WTC11 (cell line): Measurements from ENCODE around the gene HIPK2. TPM values are rescaled to one million over a fixed set of nuclear protein-coding genes. Genes with fewer than 3 reads are reported as not detected.

Source experiments
- ATAC-seq: fragments of 200-7000 bp; cut with Tn5 transposase; 2 replicates; pipeline ENCODE4 v1.10.0; 2021; ENCODE audit warnings: mild to moderate bottlenecking, moderate library complexity
- CTCF ChIA-PET: fragments of 300-600 bp; sonication (Branson Sonifier 250); formaldehyde crosslinking; loops from one replicate; lab custom pipeline; 2021; ENCODE audit warnings: antibody characterized with exemption; lab: Charles Lee
- POLR2A ChIA-PET: fragments of 350-600 bp; sonication (Branson Sonifier 250); formaldehyde crosslinking; loops from one replicate; lab custom pipeline; 2021; ENCODE audit warnings: antibody characterized with exemption; lab: Charles Lee
- DNase-seq: peaks from one replicate; pipeline ENCODE4 v3.0.0; 2021; ENCODE audit warnings: low spot score
- H3K27ac Mint-ChIP-seq: 2 replicates; pipeline ENCODE4 v1.8.0; 2021; ENCODE audit warnings: mixed read lengths
- H3K27me3 Mint-ChIP-seq: 2 replicates; pipeline ENCODE4 v1.8.0; 2021; ENCODE audit warnings: low read depth, mild to moderate bottlenecking, moderate library complexity, mixed read lengths
- H3K36me3 Mint-ChIP-seq: 2 replicates; pipeline ENCODE4 v1.8.0; 2021; ENCODE audit warnings: mixed read lengths
- H3K4me1 Mint-ChIP-seq: 2 replicates; pipeline ENCODE4 v1.8.0; 2022; ENCODE audit warnings: mixed read lengths
- H3K4me3 Mint-ChIP-seq: 2 replicates; pipeline ENCODE4 v1.8.0; 2021; ENCODE audit warnings: mild to moderate bottlenecking, moderate library complexity, mixed read lengths
- H3K9me3 Mint-ChIP-seq: 2 replicates; pipeline ENCODE4 v1.8.0; 2021; ENCODE audit warnings: mixed read lengths
- ARID4B ChIP-seq: sonication (generic); formaldehyde crosslinking; IDR thresholded peaks from 2 replicates; pipeline ENCODE4 v1.8.0; 2023; ENCODE audit warnings: missing genetic modification reagents, mild to moderate bottlenecking, borderline replicate concordance
- ATF6 ChIP-seq: sonication (generic); formaldehyde crosslinking; IDR thresholded peaks from 2 replicates; pipeline ENCODE4 v1.8.1; 2023; ENCODE audit warnings: mild to moderate bottlenecking, missing genetic modification reagents
- CBFB ChIP-seq: sonication (generic); formaldehyde crosslinking; IDR thresholded peaks from 2 replicates; pipeline ENCODE4 v1.8.1; 2022; ENCODE audit warnings: mild to moderate bottlenecking, low read depth, missing genetic modification reagents
- CREM ChIP-seq: sonication (generic); formaldehyde crosslinking; IDR thresholded peaks from 2 replicates; pipeline ENCODE4 v1.8.1; 2022; ENCODE audit warnings: mild to moderate bottlenecking, missing genetic modification reagents, moderate library complexity
- EMX1 ChIP-seq: fragments of 250-450 bp; sonication (Bioruptor Pico); IDR thresholded peaks from 2 replicates; pipeline ENCODE4 v1.8.0; 2021; ENCODE audit warnings: mild to moderate bottlenecking
- KAT7 ChIP-seq: sonication (generic); formaldehyde crosslinking; IDR thresholded peaks from 2 replicates; pipeline ENCODE4 v1.8.1; 2023; ENCODE audit warnings: missing genetic modification reagents, mild to moderate bottlenecking, borderline replicate concordance
- NFE2L1 ChIP-seq: sonication (generic); formaldehyde crosslinking; IDR thresholded peaks from 2 replicates; pipeline ENCODE4 v1.8.1; 2023; ENCODE audit warnings: missing genetic modification reagents
- NR3C1 ChIP-seq: sonication (generic); formaldehyde crosslinking; conservative IDR thresholded peaks from 2 replicates; pipeline ENCODE4 v1.8.1; 2023; ENCODE audit warnings: low read depth, mild to moderate bottlenecking, missing genetic modification reagents
- PREB ChIP-seq: sonication (generic); formaldehyde crosslinking; IDR thresholded peaks from 2 replicates; pipeline ENCODE4 v1.8.1; 2022; ENCODE audit warnings: mild to moderate bottlenecking, missing genetic modification reagents, moderate library complexity, borderline replicate concordance
- PRRX2 ChIP-seq: fragments of 250-450 bp; sonication (Bioruptor Pico); IDR thresholded peaks from 2 replicates; pipeline ENCODE4 v1.8.0; 2021; ENCODE audit warnings: mild to moderate bottlenecking
- SOX15 ChIP-seq: fragments of 250-450 bp; sonication (Bioruptor Pico); IDR thresholded peaks from 2 replicates; pipeline ENCODE4 v1.9.0; 2021; ENCODE audit warnings: mild to moderate bottlenecking
- TEAD4 ChIP-seq: sonication (generic); formaldehyde crosslinking; IDR thresholded peaks from 2 replicates; pipeline ENCODE4 v1.8.0; 2022; ENCODE audit warnings: mild to moderate bottlenecking, missing genetic modification reagents
- ZBTB43 ChIP-seq: sonication (generic); formaldehyde crosslinking; IDR thresholded peaks from 2 replicates; pipeline ENCODE4 v1.8.1; 2023; ENCODE audit warnings: mild to moderate bottlenecking, missing genetic modification reagents
- ZNF121 ChIP-seq: sonication (generic); formaldehyde crosslinking; IDR thresholded peaks from 2 replicates; pipeline ENCODE4 v1.8.0; 2023; ENCODE audit warnings: missing genetic modification reagents
- ZNF138 ChIP-seq: sonication (generic); formaldehyde crosslinking; conservative IDR thresholded peaks from 2 replicates; pipeline ENCODE4 v1.8.1; 2022; ENCODE audit warnings: mild to moderate bottlenecking, moderate library complexity, missing genetic modification reagents
- ZNF219 ChIP-seq: sonication (generic); formaldehyde crosslinking; IDR thresholded peaks from 2 replicates; pipeline ENCODE4 v1.8.0; 2023; ENCODE audit warnings: missing genetic modification reagents, mild to moderate bottlenecking, borderline replicate concordance
- ZNF396 ChIP-seq: fragments of 250-450 bp; sonication (Bioruptor Pico); IDR thresholded peaks from 2 replicates; pipeline ENCODE4 v1.8.0; 2021; ENCODE audit warnings: mild to moderate bottlenecking, moderate library complexity, borderline replicate concordance
- ZNF512 ChIP-seq: sonication (generic); formaldehyde crosslinking; IDR thresholded peaks from 2 replicates; pipeline ENCODE4 v1.8.1; 2022; ENCODE audit warnings: missing genetic modification reagents, borderline replicate concordance
- total RNA-seq: library from RNA; stranded (reverse); gene quantifications from 3 replicates; pipeline ENCODE4 v1.2.3, GENCODE V29; 2021
- TF ChIP-seq, protein P1 (sequence below): sonication (generic); formaldehyde crosslinking; IDR thresholded peaks from 2 replicates; pipeline ENCODE4 v1.8.1; 2022; ENCODE audit warnings: low read depth, mild to moderate bottlenecking, moderate library complexity, missing genetic modification reagents, borderline replicate concordance
- TF ChIP-seq, protein P2 (sequence below): fragments of 250-450 bp; sonication (Bioruptor Pico); IDR thresholded peaks from 2 replicates; pipeline ENCODE4 v2.1.2; 2022; ENCODE audit warnings: mild to moderate bottlenecking, moderate library complexity

HIPK2 gene
- total RNA-seq, 1 experiment from 2014 or later, result 25.3 TPM

DNA sequence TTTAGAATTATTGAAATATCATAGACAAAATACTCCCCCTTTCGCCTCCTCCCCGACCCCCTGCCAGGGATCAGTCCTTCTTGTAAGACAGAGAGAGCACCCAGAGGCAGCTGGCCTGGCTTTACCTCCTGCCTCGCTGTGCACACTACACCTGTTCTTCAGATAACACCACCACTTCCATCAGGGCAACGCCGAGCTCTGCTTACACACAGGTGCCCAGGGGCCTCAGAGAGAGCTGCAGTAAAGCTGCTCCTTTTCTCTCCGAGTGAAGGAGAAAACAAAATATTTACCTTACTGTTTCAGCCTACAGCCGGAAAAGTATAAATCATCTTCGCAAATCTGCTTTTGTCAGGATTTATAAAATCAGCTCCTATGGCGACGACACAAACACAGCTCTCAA lies 80.7 kb downstream of the HIPK2 start:
- Mint-ChIP-seq H3K9me3 (no peaks in the 10 kb centered on the region), H3K4me3 (no peak overlapping the region)
- CTCF ChIA-PET, result no interaction called here

GRCh38 chr7:139696552-139696951 lies 81.2 kb downstream of the HIPK2 start:
- Mint-ChIP-seq H3K27me3 (no peaks in the 10 kb centered on the region), H3K4me3 (no peak overlapping the region), H3K4me1 (peaks cover 30% of the 10 kb centered on the region), H3K36me3 (no peaks in the 10 kb centered on the region), H3K9me3 (no peaks in the 10 kb centered on the region), H3K27ac (no peak overlapping the region)
- CTCF ChIA-PET, result no interaction called here
- no peak for DNase-seq
- no peak for ATAC-seq
- POLR2A ChIA-PET, result no interaction called here
- TF ChIP-seq ARID4B (CRISPR knock-in tag) (no peak), NFE2L1 (CRISPR knock-in tag) (no peak), ZNF512 (CRISPR knock-in tag) (no peak)

More for the DNA sequence above, 80.7 kb downstream of the HIPK2 start:
- Mint-ChIP-seq H3K27me3 (no peaks in the 10 kb centered on the region), H3K36me3 (no peaks in the 10 kb centered on the region), H3K4me1 (peaks cover 34% of the 10 kb centered on the region), H3K27ac (no peak overlapping the region)
- POLR2A ChIA-PET, result no interaction called here
- ATAC-seq (no peak), DNase-seq (no peak)
- TF ChIP-seq KAT7 (CRISPR knock-in tag), result no peak
- TF ChIP-seq, protein P1, sequence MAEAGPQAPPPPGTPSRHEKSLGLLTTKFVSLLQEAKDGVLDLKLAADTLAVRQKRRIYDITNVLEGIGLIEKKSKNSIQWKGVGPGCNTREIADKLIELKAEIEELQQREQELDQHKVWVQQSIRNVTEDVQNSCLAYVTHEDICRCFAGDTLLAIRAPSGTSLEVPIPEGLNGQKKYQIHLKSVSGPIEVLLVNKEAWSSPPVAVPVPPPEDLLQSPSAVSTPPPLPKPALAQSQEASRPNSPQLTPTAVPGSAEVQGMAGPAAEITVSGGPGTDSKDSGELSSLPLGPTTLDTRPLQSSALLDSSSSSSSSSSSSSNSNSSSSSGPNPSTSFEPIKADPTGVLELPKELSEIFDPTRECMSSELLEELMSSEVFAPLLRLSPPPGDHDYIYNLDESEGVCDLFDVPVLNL (CRISPR knock-in tag), result no peak
- no peak for TF ChIP-seq ZNF138
- no peak for TF ChIP-seq PRRX2
- TF ChIP-seq NR3C1 (CRISPR knock-in tag), result no peak
- TF ChIP-seq ZBTB43 (CRISPR knock-in tag), result no peak
- TF ChIP-seq CREM (CRISPR knock-in tag), result no peak
- TF ChIP-seq EMX1, result no peak
- TF ChIP-seq TEAD4 (CRISPR knock-in tag), result no peak
- no peak for TF ChIP-seq PREB (CRISPR knock-in tag)
- TF ChIP-seq ZNF121 (CRISPR knock-in tag), result no peak
- no peak for TF ChIP-seq ATF6 (CRISPR knock-in tag)
- TF ChIP-seq SOX15, result no peak
- TF ChIP-seq, protein P2, sequence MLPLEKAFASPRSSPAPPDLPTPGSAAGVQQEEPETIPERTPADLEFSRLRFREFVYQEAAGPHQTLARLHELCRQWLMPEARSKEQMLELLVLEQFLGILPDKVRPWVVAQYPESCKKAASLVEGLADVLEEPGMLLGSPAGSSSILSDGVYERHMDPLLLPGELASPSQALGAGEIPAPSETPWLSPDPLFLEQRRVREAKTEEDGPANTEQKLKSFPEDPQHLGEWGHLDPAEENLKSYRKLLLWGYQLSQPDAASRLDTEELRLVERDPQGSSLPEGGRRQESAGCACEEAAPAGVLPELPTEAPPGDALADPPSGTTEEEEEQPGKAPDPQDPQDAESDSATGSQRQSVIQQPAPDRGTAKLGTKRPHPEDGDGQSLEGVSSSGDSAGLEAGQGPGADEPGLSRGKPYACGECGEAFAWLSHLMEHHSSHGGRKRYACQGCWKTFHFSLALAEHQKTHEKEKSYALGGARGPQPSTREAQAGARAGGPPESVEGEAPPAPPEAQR, result no peak
- TF ChIP-seq CBFB, result no peak
- TF ChIP-seq ZNF219 (CRISPR knock-in tag), result no peak
- TF ChIP-seq ZNF396 (CRISPR knock-in tag), result no peak
